Memory B cell (primary cell): ENCODE results near the gene UBR2.
A peak's percentile ranks its signal among the peaks of the same experiment; 100 is the strongest.
"Not testable (repeated sequence)": the region's sequence is repeated elsewhere in the genome, so short reads cannot be mapped to it uniquely, and the experiment has no call there.

Experiments
- ATAC-seq: fragments of 150-1000 bp; cut with Tn5 transposase; 2 replicates; pipeline ENCODE4 v1.10.0; 2021; ENCODE audit warnings: low read depth, mild to moderate bottlenecking, moderate library complexity
- DNase-seq, 2 donors: peaks; one replicate each; pipeline ENCODE4 v3.0.0; 2022; ENCODE audit warnings: low spot score in 2 of 2
- H3K27ac Mint-ChIP-seq: one replicate; pipeline ENCODE4 v1.8.0; 2022; ENCODE audit warnings: mild to moderate bottlenecking, moderate library complexity, mixed read lengths
- H3K27me3 Mint-ChIP-seq: one replicate; pipeline ENCODE4 v1.8.0; 2022; ENCODE audit warnings: mixed read lengths
- H3K36me3 Mint-ChIP-seq: one replicate; pipeline ENCODE4 v1.8.0; 2022; ENCODE audit warnings: mild to moderate bottlenecking, mixed read lengths
- H3K4me1 Mint-ChIP-seq: one replicate; pipeline ENCODE4 v1.8.0; 2022; ENCODE audit warnings: mixed read lengths
- H3K4me3 Mint-ChIP-seq: one replicate; pipeline ENCODE4 v1.8.0; 2022; ENCODE audit warnings: mild to moderate bottlenecking, moderate library complexity, mixed read lengths
- H3K9me3 Mint-ChIP-seq: one replicate; pipeline ENCODE4 v1.8.0; 2022; ENCODE audit warnings: mixed read lengths

The UBR2 gene

DNA sequence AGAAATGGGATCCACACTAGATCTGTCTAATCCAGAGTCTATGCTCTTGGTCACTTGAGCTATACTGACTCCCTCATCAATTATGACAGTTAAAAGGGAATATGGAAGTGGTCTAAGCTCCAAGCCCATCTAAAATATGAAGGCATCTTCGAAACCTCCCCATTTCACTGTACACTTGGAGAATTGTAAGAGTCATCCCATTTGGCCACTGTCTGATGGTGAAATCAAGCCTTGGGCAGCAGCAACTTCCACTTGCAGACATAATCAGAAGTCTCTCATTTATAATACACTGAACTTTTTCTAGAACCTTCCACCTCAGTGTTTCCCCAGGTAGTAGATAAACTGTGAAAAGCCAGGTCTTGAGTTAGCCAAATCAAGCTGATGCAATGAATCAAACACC is 26.3 kb upstream of the UBR2 start:
- DNase-seq (no peak), ATAC-seq (no peak)
- peaks cover 2% of the 10 kb centered on the region for H3K4me1 Mint-ChIP-seq
- no peak overlapping the region for H3K4me3 Mint-ChIP-seq
- no peak overlapping the region for H3K27ac Mint-ChIP-seq
- no peaks in the 10 kb centered on the region for H3K9me3 Mint-ChIP-seq
- no peaks in the 10 kb centered on the region for H3K36me3 Mint-ChIP-seq
- peaks cover 2% of the 10 kb centered on the region for H3K27me3 Mint-ChIP-seq

DNA sequence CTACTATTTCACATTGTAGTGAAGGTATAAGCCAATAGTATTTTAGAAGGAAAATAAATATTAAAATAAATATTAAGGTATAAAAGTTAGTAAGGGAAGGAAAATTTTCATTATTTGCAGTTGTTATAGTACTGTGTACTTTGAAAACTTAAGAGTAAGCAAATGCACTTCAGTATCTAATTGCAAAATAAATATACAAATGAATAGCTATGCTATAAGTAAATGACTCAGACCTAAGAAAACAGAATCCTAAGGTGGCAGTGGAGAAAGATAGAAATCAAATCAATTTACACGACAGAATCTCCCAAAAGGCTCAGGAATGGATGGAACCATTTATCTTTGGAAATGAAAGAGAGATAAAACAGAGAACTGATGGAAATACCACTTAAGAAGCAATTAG is 24.7 kb upstream of the UBR2 start:
- H3K9me3 Mint-ChIP-seq: no peaks in the 10 kb centered on the region
- H3K27ac Mint-ChIP-seq: no peak overlapping the region
- H3K27me3 Mint-ChIP-seq: peaks cover 2% of the 10 kb centered on the region
- ATAC-seq (no peak), DNase-seq (no peak)
- H3K36me3 Mint-ChIP-seq: no peaks in the 10 kb centered on the region
- no peak overlapping the region for H3K4me3 Mint-ChIP-seq
- peaks cover 2% of the 10 kb centered on the region for H3K4me1 Mint-ChIP-seq

DNA sequence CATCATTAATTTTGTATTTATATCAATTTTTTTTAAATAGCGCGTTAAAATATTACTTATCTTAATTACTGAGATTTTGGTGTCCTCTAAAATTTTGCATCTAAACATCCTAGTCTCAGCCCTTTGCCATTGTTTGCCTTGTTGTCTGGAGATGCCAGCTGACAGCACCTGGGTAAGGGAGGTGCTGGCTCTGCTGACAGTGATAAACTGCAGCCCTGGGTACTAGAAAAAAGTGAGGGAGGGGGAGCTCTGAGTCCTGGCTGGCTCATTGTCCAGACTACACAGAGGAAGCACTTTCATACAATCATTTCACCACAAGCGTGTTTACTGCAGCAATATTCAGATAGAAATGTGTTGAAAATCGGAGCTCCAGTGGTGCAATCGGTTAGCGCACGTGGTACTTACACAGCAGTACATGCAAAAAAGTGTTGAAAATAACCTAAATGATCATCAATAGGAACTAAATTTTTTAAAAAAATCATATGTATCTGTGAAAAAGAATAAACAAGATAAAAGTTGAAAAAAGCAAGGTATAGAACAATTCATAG is 18.5 kb upstream of the UBR2 start:
- peaks cover 5% of the 10 kb centered on the region for H3K4me1 Mint-ChIP-seq
- H3K36me3 Mint-ChIP-seq: no peaks in the 10 kb centered on the region
- no peak overlapping the region for H3K4me3 Mint-ChIP-seq
- H3K27me3 Mint-ChIP-seq: no peaks in the 10 kb centered on the region
- no peak overlapping the region for H3K27ac Mint-ChIP-seq
- ATAC-seq (no peak), DNase-seq (no peak)
- H3K9me3 Mint-ChIP-seq: no peaks in the 10 kb centered on the region

DNA sequence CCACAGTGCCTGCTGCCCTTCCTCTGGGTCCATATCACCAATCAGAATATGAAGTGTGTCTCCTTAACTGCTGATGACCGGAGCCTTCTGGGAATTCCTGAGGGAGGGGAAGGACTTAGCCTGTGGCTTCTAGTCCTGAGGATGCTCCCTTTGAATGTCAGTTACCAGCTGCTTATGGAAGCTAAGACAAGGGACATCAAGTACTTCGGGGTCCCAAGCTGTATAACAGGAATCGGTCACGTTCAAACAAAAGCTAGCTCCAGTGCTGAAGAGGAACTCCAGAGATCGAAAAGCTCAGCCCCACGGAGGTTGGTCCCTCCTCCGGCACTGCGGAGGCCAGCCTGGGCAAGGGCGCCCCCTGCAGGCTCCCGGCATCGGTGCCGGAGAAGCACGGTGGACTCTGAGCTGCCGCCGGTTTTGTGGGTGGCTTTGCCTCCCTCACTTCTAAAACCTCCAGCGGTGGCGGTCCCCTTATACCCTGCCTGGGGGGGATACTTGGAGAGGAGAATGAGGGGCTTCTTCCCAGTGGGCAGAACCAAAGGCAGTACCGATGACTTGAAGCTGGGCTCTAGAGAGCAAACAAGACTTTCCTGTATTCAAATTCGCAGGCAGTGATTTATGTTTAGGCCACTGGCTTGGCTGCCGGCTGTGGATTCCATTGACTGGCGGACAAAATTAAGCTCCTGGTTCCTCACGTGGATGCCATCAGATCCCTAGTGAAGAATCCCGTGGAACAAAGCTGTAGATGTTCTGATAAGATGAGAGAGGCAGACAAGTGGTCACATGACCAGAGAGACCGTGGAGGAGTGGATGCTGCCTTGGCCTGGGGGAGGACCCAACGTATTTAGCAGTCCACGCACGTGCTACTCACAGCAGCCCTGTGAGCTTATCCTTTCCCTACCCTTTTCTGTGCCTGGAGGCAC is 16.2 kb upstream of the UBR2 start:
- Mint-ChIP-seq H3K9me3 (no peaks in the 10 kb centered on the region), H3K27ac (peak overlapping the region; percentile 76), H3K27me3 (no peaks in the 10 kb centered on the region), H3K36me3 (no peaks in the 10 kb centered on the region), H3K4me3 (peak overlapping the region; percentile 79), H3K4me1 (peaks cover 5% of the 10 kb centered on the region)
- peak; percentile 98 for ATAC-seq
- DNase-seq: peak; percentile 91 to 96

DNA sequence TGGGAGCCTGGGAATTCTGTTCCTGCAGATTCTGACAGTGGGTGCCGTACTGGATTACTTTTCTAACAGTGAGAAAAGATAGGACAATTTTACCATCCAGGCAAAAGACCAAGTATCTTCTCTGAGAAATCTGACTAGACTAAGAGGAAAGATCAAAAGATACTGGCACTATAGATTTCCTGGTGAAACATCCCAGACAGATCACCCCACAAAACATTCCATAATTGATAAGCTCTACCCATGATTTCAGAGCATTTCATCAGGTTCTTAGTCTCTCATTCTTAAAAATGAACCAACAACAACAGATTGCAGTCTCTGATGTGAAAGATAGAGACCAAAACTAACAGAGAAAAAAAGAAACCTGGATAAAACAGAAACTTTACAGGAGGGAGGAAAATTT is 13.6 kb upstream of the UBR2 start:
- H3K27ac Mint-ChIP-seq: no peak overlapping the region

DNA sequence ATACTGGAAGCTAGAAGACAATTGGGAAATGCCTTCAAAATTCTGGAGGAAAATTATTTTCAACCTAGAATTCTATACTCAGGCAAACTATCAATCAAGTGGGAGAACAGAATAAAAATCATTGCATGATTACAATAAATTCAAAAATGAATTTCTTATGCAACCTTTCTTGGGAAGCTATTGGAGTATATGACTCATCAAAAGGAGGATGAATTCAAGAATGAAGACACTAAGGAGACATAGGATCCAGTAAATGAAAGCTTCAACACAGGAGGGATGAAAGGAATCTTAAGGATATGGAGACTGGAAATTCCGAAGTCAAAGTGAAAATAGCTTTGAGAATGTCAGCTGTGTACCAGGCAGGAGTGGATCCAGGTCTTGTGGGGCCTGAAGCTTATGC is 12.6 kb upstream of the UBR2 start:
- ATAC-seq (no peak), DNase-seq (no peak)
- Mint-ChIP-seq H3K4me1 (peaks cover 7% of the 10 kb centered on the region), H3K4me3 (no peak overlapping the region), H3K27me3 (no peaks in the 10 kb centered on the region), H3K9me3 (no peaks in the 10 kb centered on the region), H3K36me3 (no peaks in the 10 kb centered on the region), H3K27ac (no peak overlapping the region)

More for the DNA sequence above, 13.6 kb upstream of the UBR2 start:
- Mint-ChIP-seq H3K36me3 (no peaks in the 10 kb centered on the region), H3K4me1 (peaks cover 7% of the 10 kb centered on the region), H3K9me3 (no peaks in the 10 kb centered on the region), H3K4me3 (no peak overlapping the region), H3K27me3 (no peaks in the 10 kb centered on the region)
- ATAC-seq (no peak), DNase-seq (no peak)

DNA sequence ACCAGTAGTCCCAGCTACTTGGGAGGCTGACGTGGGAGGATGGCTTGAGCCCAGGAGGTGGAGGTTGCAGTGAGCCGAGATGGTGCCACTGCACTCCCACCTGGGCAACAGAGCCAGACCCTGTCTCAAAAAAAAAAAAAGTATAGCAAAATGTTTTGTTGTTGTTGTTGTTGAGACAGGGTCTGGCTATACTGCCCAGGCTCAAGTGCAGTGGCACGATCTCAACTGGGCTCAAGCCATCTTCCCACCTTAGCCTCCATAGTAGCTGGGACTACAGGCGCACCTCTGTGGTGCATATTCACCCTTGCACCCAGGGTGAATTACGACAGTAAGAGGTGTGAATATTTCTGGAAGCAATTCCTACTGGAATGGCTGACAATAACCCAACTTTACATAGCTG is 11.4 kb upstream of the UBR2 start:
- no peak overlapping the region for H3K27ac Mint-ChIP-seq
- DNase-seq (no peak), ATAC-seq (no peak)
- H3K4me3 Mint-ChIP-seq: no peak overlapping the region
- no peaks in the 10 kb centered on the region for H3K27me3 Mint-ChIP-seq
- no peaks in the 10 kb centered on the region for H3K9me3 Mint-ChIP-seq
- H3K36me3 Mint-ChIP-seq: no peaks in the 10 kb centered on the region
- peaks cover 7% of the 10 kb centered on the region for H3K4me1 Mint-ChIP-seq

DNA sequence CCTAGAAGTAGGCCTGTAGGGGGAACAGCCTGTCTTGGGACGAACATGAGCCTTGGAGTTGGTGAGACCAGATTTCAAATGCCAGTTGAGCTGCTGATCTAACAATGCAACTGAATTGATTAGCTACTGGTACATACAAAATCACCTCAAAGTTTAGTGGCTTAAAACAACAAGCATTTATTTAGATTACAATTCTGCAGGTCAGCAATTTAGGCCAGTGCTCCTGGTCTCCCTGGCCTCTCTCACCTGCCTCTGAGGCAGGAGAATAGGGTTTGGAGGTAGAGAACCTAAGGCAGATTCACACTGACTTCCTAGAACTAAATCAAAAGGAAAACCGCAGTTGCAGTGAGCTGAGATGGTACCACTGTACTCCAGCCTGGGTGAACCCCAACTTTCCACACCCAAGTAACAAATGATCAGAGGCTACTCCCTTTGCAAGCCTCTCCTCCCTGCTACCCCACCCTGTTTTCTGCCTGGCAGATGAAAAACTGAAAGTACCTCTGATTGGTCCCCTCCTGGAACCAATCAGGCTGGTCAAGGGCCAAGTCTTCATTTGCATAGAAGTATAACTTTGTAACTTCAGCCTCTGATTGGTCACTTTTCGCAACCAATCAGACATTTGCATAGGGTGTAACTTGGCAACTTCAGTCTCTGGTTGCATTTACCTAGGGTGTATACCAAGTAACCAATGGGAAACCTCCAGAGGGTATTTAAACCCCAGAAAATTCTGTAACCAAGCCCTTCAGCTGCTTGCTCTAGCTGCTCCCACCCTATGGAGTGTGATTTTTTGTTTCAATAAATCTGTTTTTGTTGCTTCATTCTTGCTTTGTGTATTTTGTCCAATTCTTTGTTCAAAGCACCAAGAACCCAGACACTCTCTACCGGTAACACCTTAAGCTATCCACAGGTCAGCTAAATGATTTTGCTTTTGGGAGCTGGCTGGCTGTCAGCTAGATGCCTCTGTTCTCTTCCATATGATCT is 8.1 kb upstream of the UBR2 start:
- peaks cover 2% of the 10 kb centered on the region for H3K4me1 Mint-ChIP-seq
- DNase-seq (no peak), ATAC-seq (peak; percentile 53)
- no peaks in the 10 kb centered on the region for H3K9me3 Mint-ChIP-seq
- no peaks in the 10 kb centered on the region for H3K27me3 Mint-ChIP-seq
- H3K27ac Mint-ChIP-seq: peak overlapping the region; percentile 56
- H3K4me3 Mint-ChIP-seq: no peak overlapping the region
- H3K36me3 Mint-ChIP-seq: no peaks in the 10 kb centered on the region

DNA sequence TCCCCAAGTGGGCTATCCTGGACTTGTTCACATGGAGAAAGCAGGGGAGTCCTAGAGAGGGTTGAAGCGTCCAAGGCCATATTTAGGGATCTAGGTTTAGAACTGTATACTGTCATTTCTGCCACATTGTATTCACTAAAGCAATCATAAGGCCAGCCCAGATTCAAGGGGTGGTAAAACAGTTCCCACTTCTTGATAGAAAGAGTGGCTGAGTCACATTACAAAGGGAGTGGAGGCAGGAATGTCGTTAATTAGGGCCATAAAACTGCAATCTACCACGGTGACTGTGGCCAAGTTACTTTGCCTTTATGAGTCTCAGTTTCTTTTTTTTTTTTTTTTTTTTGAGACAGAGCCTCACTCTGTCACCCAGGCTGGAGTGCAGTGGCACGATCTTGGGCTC is 7.4 kb upstream of the UBR2 start:
- no peak overlapping the region for H3K27ac Mint-ChIP-seq
- ATAC-seq (no peak), DNase-seq (no peak)
- H3K9me3 Mint-ChIP-seq: no peaks in the 10 kb centered on the region
- no peaks in the 10 kb centered on the region for H3K36me3 Mint-ChIP-seq
- H3K4me1 Mint-ChIP-seq: peaks cover 2% of the 10 kb centered on the region
- H3K27me3 Mint-ChIP-seq: no peaks in the 10 kb centered on the region
- no peak overlapping the region for H3K4me3 Mint-ChIP-seq

DNA sequence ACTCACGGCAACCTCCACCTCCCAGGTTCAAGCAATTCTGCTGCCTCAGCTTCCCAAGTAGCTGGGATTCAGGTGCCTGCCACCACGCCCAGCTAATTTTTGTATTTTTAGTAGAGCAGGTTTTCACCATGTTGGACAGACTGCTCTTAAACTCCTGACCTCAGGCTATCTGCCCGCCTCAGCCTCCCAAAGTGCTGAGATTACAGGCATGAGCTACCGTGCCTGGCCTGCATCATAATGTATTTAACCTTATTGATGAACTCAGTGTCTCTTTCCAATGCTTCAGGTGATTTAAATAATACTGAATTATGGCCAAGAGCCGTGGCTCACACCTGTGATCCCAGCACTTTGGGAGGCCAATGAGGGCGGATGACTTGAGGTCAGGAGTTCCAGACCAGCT is 4.6 kb upstream of the UBR2 start:
- not testable (repeated sequence) for H3K27ac Mint-ChIP-seq, H3K4me3 Mint-ChIP-seq, H3K4me1 Mint-ChIP-seq, H3K9me3 Mint-ChIP-seq, H3K27me3 Mint-ChIP-seq, H3K36me3 Mint-ChIP-seq, DNase-seq, ATAC-seq

DNA sequence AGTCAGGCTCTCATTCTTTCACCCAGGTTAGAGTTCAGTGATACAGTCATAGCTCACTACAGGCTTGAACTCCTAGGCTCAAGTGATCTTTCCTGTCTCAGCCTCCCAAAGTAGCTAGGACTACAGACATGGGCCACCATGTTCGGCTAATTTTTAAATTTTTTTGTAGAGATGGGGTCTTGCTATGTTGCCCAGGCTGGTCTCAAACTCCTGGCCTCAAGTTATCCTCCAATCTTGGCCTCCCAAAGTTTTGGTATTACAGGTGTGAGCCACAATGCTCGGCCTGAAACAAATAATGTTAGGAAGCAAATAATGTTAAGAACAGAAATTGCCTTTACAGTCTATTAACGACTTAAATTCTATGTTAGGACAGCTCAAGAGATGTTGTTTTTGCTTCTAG is 1.8 kb upstream of the UBR2 start:
- no peaks in the 10 kb centered on the region for H3K9me3 Mint-ChIP-seq
- H3K4me1 Mint-ChIP-seq: peaks cover 13% of the 10 kb centered on the region
- H3K27me3 Mint-ChIP-seq: no peaks in the 10 kb centered on the region
- peaks cover 2% of the 10 kb centered on the region for H3K36me3 Mint-ChIP-seq
- DNase-seq (no peak), ATAC-seq (no peak)
- no peak overlapping the region for H3K27ac Mint-ChIP-seq
- no peak overlapping the region for H3K4me3 Mint-ChIP-seq

DNA sequence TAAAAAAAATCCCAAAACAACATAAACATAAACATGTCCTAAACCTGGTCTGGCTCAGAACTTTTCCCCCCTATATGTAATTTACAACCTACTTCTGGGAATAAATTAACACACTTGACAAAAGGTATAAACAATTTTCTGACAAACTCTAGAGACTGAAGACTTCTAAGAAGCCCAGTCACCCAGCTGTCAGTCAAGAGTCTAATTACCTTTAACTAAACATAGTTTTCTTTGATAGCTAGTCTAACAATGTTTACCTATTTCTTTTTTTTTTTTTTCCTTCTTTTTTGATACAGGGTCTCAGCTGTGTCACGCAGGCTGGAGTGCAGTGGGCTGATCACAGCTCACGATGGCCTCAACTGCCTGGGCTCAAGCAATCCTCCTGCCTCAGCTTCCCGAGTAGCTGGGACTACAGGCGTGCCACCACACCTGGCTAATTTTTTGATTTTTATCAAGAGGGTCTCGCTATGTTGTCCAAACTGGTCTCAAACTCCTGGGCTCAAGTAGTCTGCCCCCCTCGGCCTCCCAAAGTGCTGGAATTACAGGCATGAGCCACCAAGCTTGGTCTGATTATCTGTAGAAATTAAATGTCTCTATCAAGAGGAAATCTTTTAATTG is 932 bp upstream of the UBR2 start:
- H3K9me3 Mint-ChIP-seq: no peaks in the 10 kb centered on the region
- H3K4me3 Mint-ChIP-seq: no peak overlapping the region
- no peak overlapping the region for H3K27ac Mint-ChIP-seq

DNA sequence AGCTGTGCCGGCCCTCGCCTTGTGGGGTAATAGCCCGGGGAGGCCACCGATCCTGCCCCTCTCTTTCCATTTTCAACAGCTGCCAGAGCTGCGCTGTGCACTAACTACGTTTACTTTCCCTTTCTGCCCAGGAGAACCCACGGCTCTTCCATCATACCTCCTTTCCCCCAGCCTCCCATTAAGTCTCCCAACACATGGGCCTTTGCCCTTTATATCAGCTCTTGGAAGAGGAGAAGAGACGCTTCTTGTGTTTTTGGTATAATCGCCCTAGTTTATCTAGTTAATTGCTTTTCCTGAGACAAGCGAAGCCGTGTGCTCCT is 637 bp downstream of the UBR2 start:
- Mint-ChIP-seq H3K36me3 (peaks cover 4% of the 10 kb centered on the region), H3K27me3 (no peaks in the 10 kb centered on the region), H3K4me1 (peaks cover 19% of the 10 kb centered on the region), H3K27ac (peak overlapping the region; percentile 91), H3K4me3 (peak overlapping the region; percentile 98), H3K9me3 (no peaks in the 10 kb centered on the region)
- peak; percentile 23 for ATAC-seq
- no peak for DNase-seq

More for the DNA sequence above, 932 bp upstream of the UBR2 start:
- DNase-seq (no peak), ATAC-seq (no peak)
- Mint-ChIP-seq H3K4me1 (peaks cover 16% of the 10 kb centered on the region), H3K36me3 (peaks cover 2% of the 10 kb centered on the region), H3K27me3 (no peaks in the 10 kb centered on the region)
